Effector memory CD8-positive, alpha-beta T cell (primary cell): ENCODE measurements around the gene PARP11.
A peak's percentile ranks its signal among the peaks of the same experiment; 100 is the strongest.

Experiments used
- ATAC-seq: fragments of 150-1000 bp; cut with Tn5 transposase; replicated peaks from 2 replicates; pipeline ENCODE4 v1.10.0; 2021; ENCODE audit warnings: mild to moderate bottlenecking, moderate library complexity
- DNase-seq, 3 experiments: peaks; one replicate each; pipeline ENCODE4 v3.0.0; 2021
- H3K27ac Mint-ChIP-seq, 2 donors: one replicate each; pipeline ENCODE4 v1.8.0; 2022; ENCODE audit warnings: mild to moderate bottlenecking in 2 of 2, mixed read lengths in 2 of 2, moderate library complexity in 2 of 2
- H3K27me3 Mint-ChIP-seq, 2 donors: one replicate each; pipeline ENCODE4 v1.8.0; 2022; ENCODE audit warnings: mixed read lengths in 2 of 2
- H3K36me3 Mint-ChIP-seq: one replicate; pipeline ENCODE4 v1.8.0; 2022; ENCODE audit warnings: mild to moderate bottlenecking, moderate library complexity, mixed read lengths; ENCODE audit not compliant: insufficient read depth
- H3K4me1 Mint-ChIP-seq, 2 donors: one replicate each; pipeline ENCODE4 v1.8.0; 2022; ENCODE audit warnings: low read depth in 2 of 2, mixed read lengths in 2 of 2
- H3K4me3 Mint-ChIP-seq, 2 donors: one replicate each; pipeline ENCODE4 v1.8.0; 2022; ENCODE audit warnings: mild to moderate bottlenecking in 2 of 2, mixed read lengths in 2 of 2, moderate library complexity in 2 of 2
- H3K9me3 Mint-ChIP-seq, 2 donors: one replicate each; pipeline ENCODE4 v1.8.0; 2022; ENCODE audit warnings: mixed read lengths in 2 of 2
- total RNA-seq, 9 experiments: gene quantifications; one replicate each; lab custom pipeline; 2026; lab: John Stamatoyannopoulos, UW

Gene PARP11
- 14.8 to 56.6 (median 24.4) reads per million in 9 experiments for total RNA-seq

- Mint-ChIP-seq H3K4me3 (peak within 1 kb of the TSS; percentile 96 to 97), H3K9me3 (no peaks in the 10 kb centered on the region), H3K36me3 (peaks cover 25% of the 10 kb centered on the region), H3K27ac (peak within 1 kb of the TSS; percentile 97 to 98), H3K27me3 (peaks cover 0 to 8% of the 10 kb centered on the region in 2 donors), H3K4me1 (peaks cover 32 to 40% of the 10 kb centered on the region in 2 donors)
- DNase-seq (peak; percentile 97 to 99 (median 97)), ATAC-seq (peak; percentile 94)
Observed at GRCh38 chr12:3872800-3873636, at the start of gene PARP11. PARP11 (minus strand) TSS chr12:3873399; CDS start chr12:3873229, 170 bp downstream.

GRCh38 chr12:3922033-3922432 is 48.8 kb upstream of the PARP11 start:
- Mint-ChIP-seq H3K4me3 (no peak overlapping the region), H3K36me3 (no peaks in the 10 kb centered on the region), H3K27ac (no peak overlapping the region), H3K4me1 (peaks cover 3 to 4% of the 10 kb centered on the region in 2 donors), H3K27me3 (peaks cover 36 to 40% of the 10 kb centered on the region in 2 donors), H3K9me3 (no peaks in the 10 kb centered on the region)
- no peak for DNase-seq
- no peak for ATAC-seq

- Mint-ChIP-seq H3K36me3 (no peaks in the 10 kb centered on the region), H3K27ac (no peak overlapping the region), H3K9me3 (no peaks in the 10 kb centered on the region), H3K27me3 (peaks cover 37 to 44% of the 10 kb centered on the region in 2 donors), H3K4me3 (no peak overlapping the region), H3K4me1 (peaks cover 3 to 4% of the 10 kb centered on the region in 2 donors)
- ATAC-seq: no peak
- DNase-seq: no peak
Observed at GRCh38 chr12:3921526-3921925, 48.3 kb upstream of the PARP11 start.

GRCh38 chr12:3921151-3921471 is 47.9 kb upstream of the PARP11 start:
- Mint-ChIP-seq H3K4me1 (peaks cover 3 to 4% of the 10 kb centered on the region in 2 donors), H3K27ac (no peak overlapping the region), H3K27me3 (peaks cover 36 to 44% of the 10 kb centered on the region in 2 donors), H3K4me3 (no peak overlapping the region), H3K9me3 (no peaks in the 10 kb centered on the region), H3K36me3 (no peaks in the 10 kb centered on the region)
- DNase-seq: no peak
- no peak for ATAC-seq

GRCh38 chr12:3920351-3921150 is 47.4 kb upstream of the PARP11 start:
- Mint-ChIP-seq H3K9me3 (no peaks in the 10 kb centered on the region), H3K27me3 (peaks cover 30 to 41% of the 10 kb centered on the region in 2 donors), H3K27ac (no peak overlapping the region), H3K4me3 (no peak overlapping the region), H3K4me1 (peaks cover 3 to 4% of the 10 kb centered on the region in 2 donors), H3K36me3 (peaks cover 3% of the 10 kb centered on the region)
- ATAC-seq (no peak), DNase-seq (no peak)

GRCh38 chr12:3913278-3913677 is 40.1 kb upstream of the PARP11 start:
- Mint-ChIP-seq H3K36me3 (peaks cover 5% of the 10 kb centered on the region), H3K27ac (no peak overlapping the region), H3K27me3 (peaks cover 11 to 18% of the 10 kb centered on the region in 2 donors), H3K9me3 (no peaks in the 10 kb centered on the region), H3K4me1 (no peaks in the 10 kb centered on the region), H3K4me3 (no peak overlapping the region)
- DNase-seq: no peak
- ATAC-seq: no peak

- no peak overlapping the region for H3K27ac Mint-ChIP-seq
- H3K9me3 Mint-ChIP-seq: no peaks in the 10 kb centered on the region
- DNase-seq (no peak), ATAC-seq (no peak)
- H3K27me3 Mint-ChIP-seq: peaks cover 15 to 22% of the 10 kb centered on the region in 2 donors
- peaks cover 5% of the 10 kb centered on the region for H3K36me3 Mint-ChIP-seq
- no peaks in the 10 kb centered on the region for H3K4me1 Mint-ChIP-seq
- no peak overlapping the region for H3K4me3 Mint-ChIP-seq
Observed at GRCh38 chr12:3912863-3913262, 39.7 kb upstream of the PARP11 start.

GRCh38 chr12:3911409-3911808 is 38.2 kb upstream of the PARP11 start:
- DNase-seq (no peak), ATAC-seq (no peak)
- Mint-ChIP-seq H3K9me3 (no peaks in the 10 kb centered on the region), H3K36me3 (peaks cover 5% of the 10 kb centered on the region), H3K4me3 (no peak overlapping the region), H3K27ac (no peak overlapping the region), H3K4me1 (no peaks in the 10 kb centered on the region), H3K27me3 (peaks cover 12 to 24% of the 10 kb centered on the region in 2 donors)

GRCh38 chr12:3905664-3906063 is 32.5 kb upstream of the PARP11 start:
- Mint-ChIP-seq H3K4me1 (peaks cover 0 to 2% of the 10 kb centered on the region in 2 donors), H3K4me3 (no peak overlapping the region)
- DNase-seq: no peak

GRCh38 chr12:3904999-3905398 is 31.8 kb upstream of the PARP11 start:
- Mint-ChIP-seq H3K9me3 (peaks cover 0 to 1% of the 10 kb centered on the region in 2 donors), H3K4me1 (peaks cover 0 to 2% of the 10 kb centered on the region in 2 donors), H3K27ac (no peak overlapping the region), H3K27me3 (peaks cover 21 to 41% of the 10 kb centered on the region in 2 donors), H3K36me3 (no peaks in the 10 kb centered on the region), H3K4me3 (no peak overlapping the region)
- no peak for DNase-seq
- ATAC-seq: no peak

More at GRCh38 chr12:3905664-3906063, 32.5 kb upstream of the PARP11 start:
- ATAC-seq: no peak
- Mint-ChIP-seq H3K27me3 (peaks cover 21 to 41% of the 10 kb centered on the region in 2 donors), H3K27ac (no peak overlapping the region), H3K9me3 (peaks cover 0 to 1% of the 10 kb centered on the region in 2 donors), H3K36me3 (no peaks in the 10 kb centered on the region)

GRCh38 chr12:3902921-3903320 is 29.7 kb upstream of the PARP11 start:
- DNase-seq (no peak), ATAC-seq (no peak)
- no peak overlapping the region for H3K4me3 Mint-ChIP-seq
- H3K36me3 Mint-ChIP-seq: no peaks in the 10 kb centered on the region
- no peak overlapping the region for H3K27ac Mint-ChIP-seq
- peaks cover 0 to 1% of the 10 kb centered on the region in 2 donors for H3K9me3 Mint-ChIP-seq
- peaks cover 13 to 31% of the 10 kb centered on the region in 2 donors for H3K27me3 Mint-ChIP-seq
- peaks cover 0 to 2% of the 10 kb centered on the region in 2 donors for H3K4me1 Mint-ChIP-seq

- ATAC-seq (no peak), DNase-seq (no peak)
- no peak overlapping the region for H3K4me3 Mint-ChIP-seq
- H3K36me3 Mint-ChIP-seq: no peaks in the 10 kb centered on the region
- H3K27me3 Mint-ChIP-seq: peaks cover 11 to 23% of the 10 kb centered on the region in 2 donors
- peaks cover 12 to 14% of the 10 kb centered on the region in 2 donors for H3K4me1 Mint-ChIP-seq
- peaks cover 0 to 1% of the 10 kb centered on the region in 2 donors for H3K9me3 Mint-ChIP-seq
- no peak overlapping the region for H3K27ac Mint-ChIP-seq
Observed at GRCh38 chr12:3901116-3901515, 27.9 kb upstream of the PARP11 start.

- Mint-ChIP-seq H3K4me1 (peaks cover 10 to 14% of the 10 kb centered on the region in 2 donors), H3K4me3 (no peak overlapping the region), H3K36me3 (no peaks in the 10 kb centered on the region), H3K27me3 (peaks cover 9 to 11% of the 10 kb centered on the region in 2 donors), H3K9me3 (peaks cover 0 to 1% of the 10 kb centered on the region in 2 donors), H3K27ac (peak overlapping the region in 1 of 2 donors; percentile 69)
- ATAC-seq (no peak), DNase-seq (no peak)
Observed at GRCh38 chr12:3898756-3899155, 25.6 kb upstream of the PARP11 start.
